ENCODE data around the gene ACVRL1. TPM values are rescaled to one million over a fixed set of nuclear protein-coding genes. Genes with fewer than 3 reads are reported as not detected.

ACVRL1 gene
- total RNA-seq, 1 donor from 2014 or later: 2.0 TPM

GRCh38 chr12:51900323-51900889 lies 6.9 kb upstream of the ACVRL1 start:
- Mint-ChIP-seq H3K27ac (no peak overlapping the region), H3K36me3 (no peaks in the 10 kb centered on the region), H3K27me3 (ENCODE audit: insufficient read depth, low read depth) (peaks cover 9% of the 10 kb centered on the region), H3K4me1 (peaks cover 11% of the 10 kb centered on the region), H3K9me3 (no peaks in the 10 kb centered on the region), H3K4me3 (no peak overlapping the region)
- H4K20me1 ChIP-seq (ENCODE audit: low read depth): no peaks in the 10 kb centered on the region
- H3K4me3 ChIP-seq: no peak overlapping the region
- H3K79me2 ChIP-seq (ENCODE audit: low read depth): no peaks in the 10 kb centered on the region
- no peaks in the 10 kb centered on the region for H3K9me3 ChIP-seq (ENCODE audit: low read depth)
- TF ChIP-seq EZH2phosphoT487 (IDR thresholded peaks at IDR 0.05): no peak
- TF ChIP-seq CTCF (IDR thresholded peaks at IDR 0.05): no peak
- no peak for TF ChIP-seq EZH2 (IDR thresholded peaks at IDR 0.05)
- H3K4me1 ChIP-seq: peaks cover 4% of the 10 kb centered on the region
- peaks cover 2% of the 10 kb centered on the region for H3K27me3 ChIP-seq
- no peak overlapping the region for H3K4me2 ChIP-seq
- H2AFZ ChIP-seq (replicated peaks): no peak overlapping the region
- H3K27ac ChIP-seq: no peak overlapping the region
- no peak for DNase-seq (ENCODE audit: low spot score)
- H3K9ac ChIP-seq: no peak overlapping the region
- peaks cover 1% of the 10 kb centered on the region for H3F3A ChIP-seq (ENCODE audit: low read depth)
- no peaks in the 10 kb centered on the region for H3K36me3 ChIP-seq

GRCh38 chr12:51901121-51901817 lies 6.0 kb upstream of the ACVRL1 start:
- H3K4me2 ChIP-seq: no peak overlapping the region
- no peak for DNase-seq (ENCODE audit: low spot score)
- Mint-ChIP-seq H3K27me3 (ENCODE audit: insufficient read depth, low read depth) (peaks cover 6% of the 10 kb centered on the region), H3K9me3 (no peaks in the 10 kb centered on the region), H3K36me3 (no peaks in the 10 kb centered on the region), H3K4me3 (no peak overlapping the region), H3K27ac (no peak overlapping the region), H3K4me1 (peaks cover 11% of the 10 kb centered on the region)
- TF ChIP-seq EZH2phosphoT487 (IDR thresholded peaks at IDR 0.05) (no peak), CTCF (IDR thresholded peaks at IDR 0.05) (no peak), EZH2 (IDR thresholded peaks at IDR 0.05) (no peak)
- peaks cover 10% of the 10 kb centered on the region for H3K27me3 ChIP-seq
- no peaks in the 10 kb centered on the region for H3K36me3 ChIP-seq
- H3F3A ChIP-seq (ENCODE audit: low read depth): no peaks in the 10 kb centered on the region
- no peak overlapping the region for H3K4me3 ChIP-seq
- H3K27ac ChIP-seq: no peak overlapping the region
- no peak overlapping the region for H2AFZ ChIP-seq (replicated peaks)
- no peaks in the 10 kb centered on the region for H3K9me3 ChIP-seq (ENCODE audit: low read depth)
- H3K79me2 ChIP-seq (ENCODE audit: low read depth): no peaks in the 10 kb centered on the region
- H3K4me1 ChIP-seq: no peaks in the 10 kb centered on the region
- H4K20me1 ChIP-seq (ENCODE audit: low read depth): no peaks in the 10 kb centered on the region
- no peak overlapping the region for H3K9ac ChIP-seq

- Mint-ChIP-seq H3K9me3 (no peaks in the 10 kb centered on the region), H3K4me1 (peaks cover 7% of the 10 kb centered on the region), H3K36me3 (no peaks in the 10 kb centered on the region), H3K27me3 (ENCODE audit: insufficient read depth, low read depth) (peaks cover 5% of the 10 kb centered on the region), H3K4me3 (no peak overlapping the region), H3K27ac (no peak overlapping the region)
- Histone ChIP-seq H3K79me2 (ENCODE audit: low read depth) (no peaks in the 10 kb centered on the region), H3K36me3 (no peaks in the 10 kb centered on the region), H2AFZ (replicated peaks) (no peak overlapping the region), H4K20me1 (ENCODE audit: low read depth) (no peaks in the 10 kb centered on the region), H3F3A (ENCODE audit: low read depth) (no peaks in the 10 kb centered on the region), H3K4me3 (no peak overlapping the region), H3K4me1 (no peaks in the 10 kb centered on the region), H3K27me3 (peaks cover 16% of the 10 kb centered on the region), H3K27ac (no peak overlapping the region), H3K9ac (no peak overlapping the region), H3K4me2 (no peak overlapping the region), H3K9me3 (ENCODE audit: low read depth) (no peaks in the 10 kb centered on the region)
- TF ChIP-seq EZH2 (IDR thresholded peaks at IDR 0.05) (no peak), CTCF (IDR thresholded peaks at IDR 0.05) (no peak), EZH2phosphoT487 (IDR thresholded peaks at IDR 0.05) (no peak)
- no peak for DNase-seq (ENCODE audit: low spot score)
Observed at GRCh38 chr12:51901881-51902280, 5.4 kb upstream of the ACVRL1 start.

All from neural progenitor cell (in vitro differentiated cells).